Gastrocnemius medialis (tissue), 4 donors: ENCODE measurements around the gene RUNX1. TPM values are rescaled to one million over a fixed set of nuclear protein-coding genes. Genes with fewer than 3 reads are reported as not detected.

Experiments used
- ATAC-seq, 2 donors: fragments of 150-250 bp; one replicate each; pipeline ENCODE4 v1.9.1; 2016
- DNase-seq, 2 donors: peaks; one replicate each; pipeline ENCODE4 v3.0.0-alpha.2; 2019
- H3K27ac ChIP-seq, 4 donors: fragments of 200-600 bp; sonication (generic); 1 replicate in 1 of 4; 2 replicates in 3 of 4; pipeline ENCODE4 v1.5.1; 2016 to 2018; ENCODE audit warnings: mild to moderate bottlenecking in 2 of 4, moderate library complexity in 1 of 4
- H3K27me3 ChIP-seq, 3 donors: fragments of 200-600 bp; sonication (generic) in 2 of 3; 1 replicate in 1 of 3; 2 replicates in 2 of 3; pipeline versions ENCODE4 v1.5.1 to v1.6.0; 2016 to 2019; ENCODE audit warnings: mild to moderate bottlenecking in 1 of 3, moderate library complexity in 1 of 3
- H3K36me3 ChIP-seq, 2 donors: fragments of 200-600 bp; sonication (generic) in 1 of 2; one replicate each; pipeline ENCODE4 v1.5.1; 2017 to 2018
- H3K4me1 ChIP-seq, 2 donors: fragments of 200-600 bp; sonication (generic) in 1 of 2; one replicate each; pipeline ENCODE4 v1.5.1; 2016 to 2017; ENCODE audit warnings: mild to moderate bottlenecking in 2 of 2
- H3K4me3 ChIP-seq, 4 donors: fragments of 200-600 bp; sonication (generic) in 3 of 4; 1 replicate in 1 of 4; 2 replicates in 3 of 4; pipeline ENCODE4 v1.5.1; 2016 to 2019; ENCODE audit warnings: mild to moderate bottlenecking in 2 of 4
- H3K9me3 ChIP-seq, 3 donors: fragments of 200-600 bp; sonication (generic) in 2 of 3; 1 replicate in 1 of 3; 2 replicates in 2 of 3; pipeline ENCODE4 v1.5.1; 2016 to 2019
- POLR2A ChIP-seq, 2 donors: fragments of 450-650 bp; IDR thresholded peaks; one replicate each; pipeline ENCODE4 v1.6.1; 2017; ENCODE audit warnings: antibody characterized with exemption in 2 of 2, mild to moderate bottlenecking in 2 of 2, moderate library complexity in 2 of 2
- in situ Hi-C, 4 donors: fragments of 200-750 bp; cut with MboI; loops; one replicate each; pipeline versions ENCODE4 v1.15.0 to v1.8.0; 2017; ENCODE audit warnings: low sequenced_read_pairs in 4 of 4
- intact Hi-C: fragments of 100-400 bp; cut with DNase I; formaldehyde crosslinking; loops from one replicate; pipeline ENCODE4 v1.15.1; 2023; ENCODE audit warnings: low total_unique reads
- total RNA-seq, 4 donors: library from RNA; depleted of rRNA; stranded (reverse); fragments of >200 nt; gene quantifications; one replicate each; pipeline versions ENCODE4 v1.1.0 to v1.2.3, GENCODE V29; 2016
- TF ChIP-seq, protein P1 (sequence below), 5 experiments: fragments of 450-650 bp in 3 of 5; fragments of 200-600 bp in 2 of 5; sonication (generic) in 2 of 5; IDR thresholded peaks in 4 of 5; conservative IDR thresholded peaks in 1 of 5; 1 replicate in 4 of 5; 2 replicates in 1 of 5; pipeline ENCODE4 v1.5.1; 2016 to 2019; ENCODE audit warnings: antibody characterized with exemption in 5 of 5, mild to moderate bottlenecking in 3 of 5, moderate library complexity in 3 of 5

Gene RUNX1
- total RNA-seq, 4 donors from 2014 or later, result 8.0 to 20.9 (median 10.6) TPM

DNA sequence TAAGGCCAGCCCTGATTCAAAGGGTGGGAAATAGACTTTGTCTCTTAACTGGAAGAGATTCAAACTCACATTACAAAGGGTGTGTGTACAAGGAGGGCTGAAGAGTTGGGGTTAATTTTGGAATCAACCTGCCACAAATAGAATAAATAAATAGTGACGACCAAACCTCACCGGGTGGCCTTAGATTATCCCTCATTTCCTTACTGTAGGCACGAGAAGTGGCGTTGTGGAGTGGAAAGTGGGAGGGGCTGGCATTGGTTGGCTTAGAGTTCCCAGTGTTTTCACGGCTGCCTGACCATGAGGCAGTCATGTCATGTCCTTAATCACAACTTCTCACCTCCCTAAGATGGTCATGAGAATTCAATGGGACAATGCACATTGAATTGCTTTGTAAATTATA lies 21.3 kb upstream of the RUNX1 start:
- Histone ChIP-seq H3K4me1 (no peaks in the 10 kb centered on the region), H3K4me3 (no peak overlapping the region), H3K27ac (no peak overlapping the region), H3K36me3 (no peaks in the 10 kb centered on the region), H3K9me3 (no peaks in the 10 kb centered on the region), H3K27me3 (no peaks in the 10 kb centered on the region)
- TF ChIP-seq, protein P1, sequence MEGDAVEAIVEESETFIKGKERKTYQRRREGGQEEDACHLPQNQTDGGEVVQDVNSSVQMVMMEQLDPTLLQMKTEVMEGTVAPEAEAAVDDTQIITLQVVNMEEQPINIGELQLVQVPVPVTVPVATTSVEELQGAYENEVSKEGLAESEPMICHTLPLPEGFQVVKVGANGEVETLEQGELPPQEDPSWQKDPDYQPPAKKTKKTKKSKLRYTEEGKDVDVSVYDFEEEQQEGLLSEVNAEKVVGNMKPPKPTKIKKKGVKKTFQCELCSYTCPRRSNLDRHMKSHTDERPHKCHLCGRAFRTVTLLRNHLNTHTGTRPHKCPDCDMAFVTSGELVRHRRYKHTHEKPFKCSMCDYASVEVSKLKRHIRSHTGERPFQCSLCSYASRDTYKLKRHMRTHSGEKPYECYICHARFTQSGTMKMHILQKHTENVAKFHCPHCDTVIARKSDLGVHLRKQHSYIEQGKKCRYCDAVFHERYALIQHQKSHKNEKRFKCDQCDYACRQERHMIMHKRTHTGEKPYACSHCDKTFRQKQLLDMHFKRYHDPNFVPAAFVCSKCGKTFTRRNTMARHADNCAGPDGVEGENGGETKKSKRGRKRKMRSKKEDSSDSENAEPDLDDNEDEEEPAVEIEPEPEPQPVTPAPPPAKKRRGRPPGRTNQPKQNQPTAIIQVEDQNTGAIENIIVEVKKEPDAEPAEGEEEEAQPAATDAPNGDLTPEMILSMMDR (IDR thresholded peaks at IDR 0.05 in 4 of 5, conservative IDR thresholded peaks at IDR 0.05 in 1 of 5), result no peak
- TF ChIP-seq POLR2A (IDR thresholded peaks at IDR 0.05), result no peak
- in situ Hi-C loops, result loop anchor here in 1 of 4 donors (25.0 kb wide), 1 partner anchor 292 kb away; no protein-coding TSS in a partner anchor
- intact Hi-C loops, result no loop called here
- ATAC-seq, result no peak
- DNase-seq, result no peak

DNA sequence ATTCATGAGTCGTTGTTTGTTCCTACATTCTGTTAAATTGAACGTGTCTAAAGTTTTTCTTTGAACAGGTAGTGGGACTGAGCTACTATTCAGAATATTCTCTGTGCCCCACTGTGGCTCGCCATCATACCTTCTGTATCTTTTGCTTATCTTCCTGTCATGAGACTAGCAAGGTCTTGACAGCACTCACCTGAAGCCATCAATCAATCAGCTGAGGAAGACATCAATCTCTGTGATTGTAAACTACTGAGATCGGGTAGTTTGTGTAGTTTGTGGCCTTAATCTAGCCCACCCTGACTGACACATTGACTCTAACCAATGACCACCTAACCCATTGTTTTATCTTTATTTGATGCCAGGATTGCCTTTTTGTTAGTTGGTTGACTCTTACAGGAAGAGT lies 17.7 kb upstream of the RUNX1 start:
- no peak overlapping the region for H3K4me3 ChIP-seq
- DNase-seq (no peak), ATAC-seq (no peak)
- H3K9me3 ChIP-seq, result no peaks in the 10 kb centered on the region
- in situ Hi-C loops (loop anchor here in 1 of 4 donors (25.0 kb wide), 1 partner anchor 295 kb away; no protein-coding TSS in a partner anchor), intact Hi-C loops (no loop called here)
- no peaks in the 10 kb centered on the region for H3K27me3 ChIP-seq
- no peaks in the 10 kb centered on the region for H3K4me1 ChIP-seq
- no peaks in the 10 kb centered on the region for H3K36me3 ChIP-seq
- H3K27ac ChIP-seq, result no peak overlapping the region
- no peak for TF ChIP-seq POLR2A (IDR thresholded peaks at IDR 0.05)
- TF ChIP-seq, protein P1 (IDR thresholded peaks at IDR 0.05 in 4 of 5, conservative IDR thresholded peaks at IDR 0.05 in 1 of 5), result no peak

DNA sequence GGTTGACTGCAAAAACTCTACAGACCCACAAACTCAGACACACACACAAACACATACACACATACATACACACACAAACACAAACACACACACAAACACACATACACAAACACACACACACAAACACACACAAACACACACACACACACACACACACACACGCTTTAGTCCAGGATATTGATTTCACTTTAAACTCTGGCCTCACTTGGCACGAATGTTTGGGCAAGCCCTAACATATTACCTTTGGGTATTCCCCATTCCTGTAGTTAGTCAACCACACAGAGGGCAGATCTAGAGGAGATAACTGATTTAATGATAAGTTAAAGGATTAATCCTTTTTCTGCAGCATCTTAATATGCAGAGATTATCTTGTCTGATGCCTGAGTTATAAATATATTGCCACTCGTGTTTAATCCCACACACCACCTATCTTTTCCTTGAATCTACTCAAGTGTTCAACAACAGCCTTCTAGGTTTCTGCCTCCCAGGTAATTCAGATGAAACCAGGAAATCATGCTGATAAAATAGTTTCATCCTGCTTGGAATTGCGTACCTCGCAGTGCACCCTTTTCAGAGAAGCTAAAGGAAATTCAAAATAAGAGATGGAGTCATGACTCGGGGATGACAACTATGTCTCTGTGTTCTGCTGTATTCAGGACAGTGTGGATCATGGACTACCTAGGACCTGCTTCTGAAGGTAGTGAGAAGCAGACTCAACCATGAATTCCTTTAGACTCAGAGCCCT lies 14.5 kb upstream of the RUNX1 start:
- no peaks in the 10 kb centered on the region for H3K27me3 ChIP-seq
- in situ Hi-C loops (loop anchor here in 1 of 4 donors (25.0 kb wide), 1 partner anchor 299 kb away; no protein-coding TSS in a partner anchor), intact Hi-C loops (no loop called here)
- TF ChIP-seq, protein P1 (IDR thresholded peaks at IDR 0.05 in 4 of 5, conservative IDR thresholded peaks at IDR 0.05 in 1 of 5), result no peak
- TF ChIP-seq POLR2A (IDR thresholded peaks at IDR 0.05), result no peak
- no peaks in the 10 kb centered on the region for H3K36me3 ChIP-seq
- H3K27ac ChIP-seq, result no peak overlapping the region
- no peak overlapping the region for H3K4me3 ChIP-seq
- no peaks in the 10 kb centered on the region for H3K4me1 ChIP-seq
- ATAC-seq, result no peak
- H3K9me3 ChIP-seq, result no peaks in the 10 kb centered on the region
- DNase-seq, result no peak

DNA sequence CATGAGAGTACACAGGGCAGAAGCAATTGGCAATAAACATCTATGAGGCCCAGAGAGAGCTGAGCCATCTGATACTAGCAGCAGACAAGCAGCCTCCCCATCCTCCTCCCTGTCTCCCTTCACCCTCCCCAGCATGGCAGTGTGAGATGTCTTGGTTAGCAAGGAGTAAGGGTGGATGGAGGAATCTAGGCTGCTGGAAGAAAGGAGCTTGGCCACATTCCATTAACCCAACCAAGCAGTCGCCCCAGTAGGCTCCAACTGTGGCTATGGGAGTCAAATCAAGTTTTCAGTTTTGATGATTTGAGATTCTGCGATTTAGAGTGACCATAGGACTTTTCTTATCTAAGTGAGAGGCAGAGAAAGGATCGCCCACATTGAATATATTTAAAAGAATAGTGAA lies 12.9 kb upstream of the RUNX1 start:
- Histone ChIP-seq H3K27ac (no peak overlapping the region), H3K36me3 (no peaks in the 10 kb centered on the region), H3K4me3 (no peak overlapping the region), H3K4me1 (no peaks in the 10 kb centered on the region), H3K9me3 (no peaks in the 10 kb centered on the region), H3K27me3 (no peaks in the 10 kb centered on the region)
- intact Hi-C loops, result no loop called here
- DNase-seq (no peak), ATAC-seq (no peak)
- in situ Hi-C loops, result loop anchor here in 1 of 4 donors (25.0 kb wide), 1 partner anchor 300 kb away; no protein-coding TSS in a partner anchor
- TF ChIP-seq POLR2A (IDR thresholded peaks at IDR 0.05), result no peak
- TF ChIP-seq, protein P1 (IDR thresholded peaks at IDR 0.05 in 4 of 5, conservative IDR thresholded peaks at IDR 0.05 in 1 of 5), result no peak
